ENCODE data around the gene LPAR1.

GRCh38 chr9:110897943-110898342 lies 140.3 kb downstream of the LPAR1 start:
- TF ChIP-seq EZH2 (IDR thresholded peaks at IDR 0.05; ENCODE audit: low read length, missing control alignments) (no peak), CTCF (conservative IDR thresholded peaks at IDR 0.05 in 1 of 2, IDR thresholded peaks at IDR 0.05 in 1 of 2; ENCODE audit: low read depth in 1 of 2, low read length in 2 of 2) (no peak)

Measured in fibroblast of lung (primary cell).